Liver (tissue), 9 donors: ENCODE measurements around the gene FCRL5. TPM values are rescaled to one million over a fixed set of nuclear protein-coding genes. Genes with fewer than 3 reads are reported as not detected.

Source experiments
- DNase-seq: peaks from one replicate; pipeline ENCODE4 v3.0.0-alpha.2; 2017; ENCODE audit warnings: low spot score
- H3K27ac ChIP-seq, 2 donors: one replicate each; pipeline ENCODE4 v1.7.0; 2013; ENCODE audit warnings: inconsistent platforms in 2 of 2, low read length in 2 of 2, control low read depth in 1 of 2, low read depth in 1 of 2, mild to moderate bottlenecking in 1 of 2
- H3K27me3 ChIP-seq, 4 donors: one replicate each; pipeline versions ENCODE4 v1.6.1 to v1.7.0; 2013; ENCODE audit warnings: low read length in 3 of 4, inconsistent platforms in 1 of 4, mild to moderate bottlenecking in 1 of 4, moderate library complexity in 1 of 4; ENCODE audit not compliant: control insufficient read depth in 4 of 4, insufficient read depth in 4 of 4
- H3K36me3 ChIP-seq, 4 donors: one replicate each; pipeline versions ENCODE4 v1.6.1 to v1.7.0; 2013; ENCODE audit warnings: low read length in 3 of 4, mild to moderate bottlenecking in 3 of 4, low read depth in 1 of 4, moderate library complexity in 1 of 4; ENCODE audit not compliant: control insufficient read depth in 4 of 4, insufficient read depth in 3 of 4
- H3K4me1 ChIP-seq, 4 donors: one replicate each; pipeline versions ENCODE4 v1.6.1 to v1.7.0; 2013; ENCODE audit warnings: low read length in 3 of 4, mild to moderate bottlenecking in 3 of 4, moderate library complexity in 1 of 4; ENCODE audit not compliant: control insufficient read depth in 4 of 4, insufficient read depth in 4 of 4
- H3K4me3 ChIP-seq, 3 donors: one replicate each; pipeline versions ENCODE4 v1.6.1 to v1.7.0; 2013; ENCODE audit warnings: low read length in 3 of 3, control low read depth in 1 of 3, low read depth in 1 of 3, mild to moderate bottlenecking in 1 of 3
- H3K9ac ChIP-seq, 2 donors: one replicate each; pipeline ENCODE4 v1.7.0; 2013; ENCODE audit warnings: low read length in 2 of 2, mild to moderate bottlenecking in 2 of 2, moderate library complexity in 2 of 2, control low read depth in 1 of 2, low read depth in 1 of 2
- H3K9me3 ChIP-seq, 4 donors: one replicate each; pipeline versions ENCODE4 v1.6.1 to v1.7.0; 2013; ENCODE audit warnings: low read length in 3 of 4; ENCODE audit not compliant: control insufficient read depth in 4 of 4
- FOXA1 ChIP-seq: IDR thresholded peaks from 2 replicates; pipeline ENCODE4 v1.6.1; 2016; ENCODE audit warnings: antibody characterized with exemption
- FOXA2 ChIP-seq: IDR thresholded peaks from 2 replicates; pipeline ENCODE4 v1.6.1; 2016; ENCODE audit warnings: antibody characterized with exemption
- GABPA ChIP-seq, 2 donors: IDR thresholded peaks in 1 of 2; conservative IDR thresholded peaks in 1 of 2; 2 replicates each; pipeline ENCODE4 v1.6.1; 2016; ENCODE audit warnings: antibody characterized with exemption in 2 of 2, mild to moderate bottlenecking in 1 of 2, moderate library complexity in 1 of 2
- HNF4A ChIP-seq, 2 donors: conservative IDR thresholded peaks; 2 replicates each; pipeline ENCODE4 v1.6.1; 2016; ENCODE audit warnings: antibody characterized with exemption in 2 of 2, mild to moderate bottlenecking in 2 of 2
- HNF4G ChIP-seq: IDR thresholded peaks from 2 replicates; pipeline ENCODE4 v1.6.1; 2016; ENCODE audit warnings: antibody characterized with exemption
- JUND ChIP-seq, 2 donors: IDR thresholded peaks; 2 replicates each; pipeline ENCODE4 v1.6.1; 2016; ENCODE audit warnings: antibody characterized with exemption in 2 of 2
- NR2F2 ChIP-seq: IDR thresholded peaks from 2 replicates; pipeline ENCODE4 v1.6.1; 2016; ENCODE audit warnings: antibody characterized with exemption
- RAD21 ChIP-seq, 2 donors: IDR thresholded peaks; 2 replicates each; pipeline ENCODE4 v1.6.1; 2016; ENCODE audit warnings: antibody characterized with exemption in 2 of 2, mild to moderate bottlenecking in 2 of 2
- RXRA ChIP-seq, 2 donors: IDR thresholded peaks; 2 replicates each; pipeline ENCODE4 v1.6.1; 2017 to 2018; ENCODE audit warnings: antibody characterized with exemption in 2 of 2, mild to moderate bottlenecking in 1 of 2
- SP1 ChIP-seq: IDR thresholded peaks from 2 replicates; pipeline ENCODE4 v1.6.1; 2018; ENCODE audit warnings: antibody characterized with exemption, mild to moderate bottlenecking
- TAF1 ChIP-seq: conservative IDR thresholded peaks from 2 replicates; pipeline ENCODE4 v1.6.1; 2016; ENCODE audit warnings: antibody characterized with exemption, mild to moderate bottlenecking
- YY1 ChIP-seq: IDR thresholded peaks from 2 replicates; pipeline ENCODE4 v1.6.1; 2016; ENCODE audit warnings: antibody characterized with exemption, mild to moderate bottlenecking
- WGBS: extraction: QIAGEN DNeasy Blood & Tissue Kit; methylation state at CpG from one replicate; pipeline ENCODE4 v1.1.7; 2013; 5-methylcytosine and 5-hydroxymethylcytosine counted together
- polyA plus RNA-seq, 2 donors: library from polyadenylated mRNA; stranded (reverse) in 1 of 2; unstranded in 1 of 2; fragments of 200-250 nt in 1 of 2; fragments of >200 nt in 1 of 2; fragmentation: Nextera tagmentation in 1 of 2; extraction: Ambion mirVana in 1 of 2; gene quantifications; one replicate each; pipeline versions ENCODE4 v1.2.1 to v1.2.3, GENCODE V29; 2013 to 2015
- total RNA-seq, 2 donors: library from RNA; depleted of rRNA; stranded (reverse); fragments of >200 nt; gene quantifications; one replicate each; pipeline ENCODE4 v1.2.3, GENCODE V29; 2014
- TF ChIP-seq, protein P1 (sequence below): IDR thresholded peaks from 2 replicates; pipeline ENCODE4 v1.6.1; 2016; ENCODE audit warnings: antibody characterized with exemption
- TF ChIP-seq, protein P2 (sequence below): IDR thresholded peaks from 2 replicates; pipeline ENCODE4 v1.6.1; 2016; ENCODE audit warnings: antibody characterized with exemption
- TF ChIP-seq, protein P3 (sequence below): IDR thresholded peaks from 2 replicates; pipeline ENCODE4 v1.6.1; 2016; ENCODE audit warnings: antibody characterized with exemption, mild to moderate bottlenecking
- TF ChIP-seq, protein P4 (sequence below): IDR thresholded peaks from 2 replicates; pipeline ENCODE4 v1.6.1; 2016; ENCODE audit warnings: antibody characterized with exemption
- donor health status: healthy.
- donor health status: healthy.
- donor health status: healthy.
- donor health status: healthy.
- donor health status: healthy.

The FCRL5 gene
- total and polyA plus RNA-seq, 4 donors: 0.10 to 0.72 (median 0.52) TPM

DNA sequence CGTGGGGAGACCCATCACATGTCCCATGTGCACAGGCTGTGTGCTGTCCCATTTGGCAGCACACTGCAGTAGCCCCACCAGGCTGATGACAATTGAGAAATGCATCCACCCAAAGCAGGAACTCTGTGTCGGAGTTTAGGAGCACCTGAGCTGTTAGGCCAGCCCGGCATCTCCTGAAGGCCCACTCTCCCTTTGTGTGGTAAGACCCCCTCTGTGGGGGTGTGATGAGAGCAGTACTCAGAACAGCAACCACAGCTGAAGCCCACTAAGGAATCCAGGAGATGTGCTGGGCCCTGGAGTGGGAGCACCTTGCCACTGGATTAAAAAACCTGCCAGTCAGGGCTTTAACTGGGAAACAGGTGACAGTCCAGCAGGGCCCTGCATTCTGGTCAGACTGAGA, 37.2 kb downstream of the FCRL5 start:
- 97% methylated on average over 3 of the region's 3 CpGs for WGBS
- no peak for TF ChIP-seq JUND (IDR thresholded peaks at IDR 0.05)
- TF ChIP-seq NR2F2: no peak
- no peak for TF ChIP-seq FOXA1
- Histone ChIP-seq H3K36me3 (no peaks in the 10 kb centered on the region), H3K27ac (no peak overlapping the region), H3K4me3 (no peak overlapping the region), H3K27me3 (peaks cover 0 to under 1% (median 0%) of the 10 kb centered on the region in 4 donors), H3K9me3 (no peaks in the 10 kb centered on the region), H3K9ac (no peak overlapping the region), H3K4me1 (no peaks in the 10 kb centered on the region)
- DNase-seq: no peak

DNA sequence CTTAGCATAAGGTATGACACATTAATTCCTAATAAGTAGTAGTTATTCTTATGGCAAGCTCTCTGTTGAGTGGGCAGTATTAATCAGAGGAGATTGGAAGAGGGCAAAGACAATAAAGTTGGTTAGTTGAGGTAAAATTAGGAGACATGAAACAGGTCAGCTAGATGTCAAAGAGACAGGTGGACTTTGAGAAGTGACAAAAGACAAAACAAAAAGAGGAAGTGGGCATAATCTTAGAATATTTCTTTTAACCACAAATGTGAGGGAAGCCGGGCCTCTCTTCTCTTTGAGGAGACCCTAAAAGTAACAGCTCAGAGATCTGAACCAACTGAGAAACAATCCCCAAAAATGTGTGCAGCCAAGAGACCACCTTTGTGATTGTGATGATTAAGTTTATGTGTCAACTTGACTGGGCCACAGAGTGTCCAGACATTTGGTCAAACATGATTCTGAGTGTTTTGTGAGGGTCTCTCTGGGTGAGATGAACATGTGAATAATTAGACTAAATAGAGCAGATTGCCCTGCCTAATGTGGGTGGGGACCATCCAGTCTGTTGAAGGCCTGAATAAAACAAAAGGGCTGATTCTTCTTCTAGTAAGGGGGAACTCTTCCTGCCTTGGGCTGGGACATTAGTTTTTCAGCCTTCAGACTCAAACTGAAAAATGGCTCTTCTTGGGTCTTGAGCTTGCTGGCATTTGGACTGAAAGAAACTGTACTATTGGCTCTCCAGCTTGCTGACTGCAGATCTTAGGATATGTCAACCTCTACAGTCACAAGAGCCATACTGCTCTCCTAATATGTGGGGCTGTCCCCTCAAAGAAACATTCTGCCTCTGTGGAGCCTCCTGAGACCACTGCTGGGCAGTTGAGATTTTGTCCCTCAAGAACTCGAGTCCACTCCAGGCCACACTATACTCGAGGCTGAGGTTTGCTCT, 40.0 kb downstream of the FCRL5 start:
- TF ChIP-seq, protein P1, sequence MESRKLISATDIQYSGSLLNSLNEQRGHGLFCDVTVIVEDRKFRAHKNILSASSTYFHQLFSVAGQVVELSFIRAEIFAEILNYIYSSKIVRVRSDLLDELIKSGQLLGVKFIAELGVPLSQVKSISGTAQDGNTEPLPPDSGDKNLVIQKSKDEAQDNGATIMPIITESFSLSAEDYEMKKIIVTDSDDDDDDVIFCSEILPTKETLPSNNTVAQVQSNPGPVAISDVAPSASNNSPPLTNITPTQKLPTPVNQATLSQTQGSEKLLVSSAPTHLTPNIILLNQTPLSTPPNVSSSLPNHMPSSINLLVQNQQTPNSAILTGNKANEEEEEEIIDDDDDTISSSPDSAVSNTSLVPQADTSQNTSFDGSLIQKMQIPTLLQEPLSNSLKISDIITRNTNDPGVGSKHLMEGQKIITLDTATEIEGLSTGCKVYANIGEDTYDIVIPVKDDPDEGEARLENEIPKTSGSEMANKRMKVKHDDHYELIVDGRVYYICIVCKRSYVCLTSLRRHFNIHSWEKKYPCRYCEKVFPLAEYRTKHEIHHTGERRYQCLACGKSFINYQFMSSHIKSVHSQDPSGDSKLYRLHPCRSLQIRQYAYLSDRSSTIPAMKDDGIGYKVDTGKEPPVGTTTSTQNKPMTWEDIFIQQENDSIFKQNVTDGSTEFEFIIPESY: no peak
- TF ChIP-seq RAD21 (IDR thresholded peaks at IDR 0.05): no peak
- no peak for TF ChIP-seq YY1
- TF ChIP-seq, protein P2, sequence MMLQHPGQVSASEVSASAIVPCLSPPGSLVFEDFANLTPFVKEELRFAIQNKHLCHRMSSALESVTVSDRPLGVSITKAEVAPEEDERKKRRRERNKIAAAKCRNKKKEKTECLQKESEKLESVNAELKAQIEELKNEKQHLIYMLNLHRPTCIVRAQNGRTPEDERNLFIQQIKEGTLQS: no peak
- no peak for TF ChIP-seq SP1
- no peak for TF ChIP-seq GABPA (IDR thresholded peaks at IDR 0.05 in 1 of 2, conservative IDR thresholded peaks at IDR 0.05 in 1 of 2)
- 83% methylated on average over 3 of the region's 3 CpGs for WGBS

DNA sequence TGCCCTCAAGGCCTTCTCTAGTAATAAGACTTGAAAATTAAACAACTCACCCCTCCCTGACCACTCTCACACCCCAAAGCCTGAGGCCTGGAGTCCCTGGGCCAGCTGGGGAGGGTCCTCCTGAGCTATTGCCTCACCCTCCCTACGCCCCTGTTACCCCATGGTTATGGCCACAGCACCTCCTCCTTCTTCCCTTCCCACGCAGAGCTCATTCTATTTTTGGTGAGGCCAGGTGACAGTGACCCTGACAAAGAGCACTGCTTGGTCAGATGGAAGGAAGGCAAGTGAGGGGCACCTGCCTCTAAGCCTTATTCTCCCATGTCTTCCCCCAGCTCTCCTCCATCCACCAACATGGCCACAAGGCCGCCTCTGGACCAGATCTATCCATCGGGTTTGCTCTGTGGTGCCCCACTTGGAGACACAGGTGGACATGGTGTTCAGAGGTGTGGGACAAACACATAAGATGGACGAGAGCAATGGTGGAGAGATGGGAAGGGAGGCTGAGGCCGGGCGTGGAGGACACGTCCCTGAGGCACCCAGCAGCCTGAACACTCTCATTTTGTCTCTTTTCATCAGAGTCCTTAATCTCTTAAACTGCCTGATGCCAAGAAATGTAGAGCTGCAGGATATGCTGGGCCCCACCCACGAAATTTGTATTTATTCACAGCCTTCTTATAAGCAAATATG, 42.6 kb downstream of the FCRL5 start:
- no peak for TF ChIP-seq HNF4G
- no peak for TF ChIP-seq FOXA1
- TF ChIP-seq, protein P3, sequence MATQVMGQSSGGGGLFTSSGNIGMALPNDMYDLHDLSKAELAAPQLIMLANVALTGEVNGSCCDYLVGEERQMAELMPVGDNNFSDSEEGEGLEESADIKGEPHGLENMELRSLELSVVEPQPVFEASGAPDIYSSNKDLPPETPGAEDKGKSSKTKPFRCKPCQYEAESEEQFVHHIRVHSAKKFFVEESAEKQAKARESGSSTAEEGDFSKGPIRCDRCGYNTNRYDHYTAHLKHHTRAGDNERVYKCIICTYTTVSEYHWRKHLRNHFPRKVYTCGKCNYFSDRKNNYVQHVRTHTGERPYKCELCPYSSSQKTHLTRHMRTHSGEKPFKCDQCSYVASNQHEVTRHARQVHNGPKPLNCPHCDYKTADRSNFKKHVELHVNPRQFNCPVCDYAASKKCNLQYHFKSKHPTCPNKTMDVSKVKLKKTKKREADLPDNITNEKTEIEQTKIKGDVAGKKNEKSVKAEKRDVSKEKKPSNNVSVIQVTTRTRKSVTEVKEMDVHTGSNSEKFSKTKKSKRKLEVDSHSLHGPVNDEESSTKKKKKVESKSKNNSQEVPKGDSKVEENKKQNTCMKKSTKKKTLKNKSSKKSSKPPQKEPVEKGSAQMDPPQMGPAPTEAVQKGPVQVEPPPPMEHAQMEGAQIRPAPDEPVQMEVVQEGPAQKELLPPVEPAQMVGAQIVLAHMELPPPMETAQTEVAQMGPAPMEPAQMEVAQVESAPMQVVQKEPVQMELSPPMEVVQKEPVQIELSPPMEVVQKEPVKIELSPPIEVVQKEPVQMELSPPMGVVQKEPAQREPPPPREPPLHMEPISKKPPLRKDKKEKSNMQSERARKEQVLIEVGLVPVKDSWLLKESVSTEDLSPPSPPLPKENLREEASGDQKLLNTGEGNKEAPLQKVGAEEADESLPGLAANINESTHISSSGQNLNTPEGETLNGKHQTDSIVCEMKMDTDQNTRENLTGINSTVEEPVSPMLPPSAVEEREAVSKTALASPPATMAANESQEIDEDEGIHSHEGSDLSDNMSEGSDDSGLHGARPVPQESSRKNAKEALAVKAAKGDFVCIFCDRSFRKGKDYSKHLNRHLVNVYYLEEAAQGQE: no peak
- no peak for TF ChIP-seq TAF1
- TF ChIP-seq, protein P4, sequence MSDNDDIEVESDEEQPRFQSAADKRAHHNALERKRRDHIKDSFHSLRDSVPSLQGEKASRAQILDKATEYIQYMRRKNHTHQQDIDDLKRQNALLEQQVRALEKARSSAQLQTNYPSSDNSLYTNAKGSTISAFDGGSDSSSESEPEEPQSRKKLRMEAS: no peak
- no peak for TF ChIP-seq SP1
- TF ChIP-seq, protein P1: no peak
- no peak for TF ChIP-seq FOXA2
- TF ChIP-seq RAD21 (IDR thresholded peaks at IDR 0.05): no peak
- TF ChIP-seq, protein P2: no peak
- no peak for TF ChIP-seq RXRA (IDR thresholded peaks at IDR 0.05)
- no peak for TF ChIP-seq YY1
- TF ChIP-seq HNF4A (conservative IDR thresholded peaks at IDR 0.05): no peak
- no peaks in the 10 kb centered on the region for H3K27me3 ChIP-seq
- DNase-seq: no peak
- no peak overlapping the region for H3K27ac ChIP-seq
- H3K4me1 ChIP-seq: no peaks in the 10 kb centered on the region
- no peaks in the 10 kb centered on the region for H3K36me3 ChIP-seq
- 86% methylated on average over 9 of the region's 9 CpGs for WGBS
- H3K4me3 ChIP-seq: no peak overlapping the region
- H3K9ac ChIP-seq: no peak overlapping the region
- no peaks in the 10 kb centered on the region for H3K9me3 ChIP-seq

More for the DNA sequence above, 40.0 kb downstream of the FCRL5 start:
- H3K27ac ChIP-seq: no peak overlapping the region
- H3K9ac ChIP-seq: no peak overlapping the region
- H3K9me3 ChIP-seq: no peaks in the 10 kb centered on the region
- H3K36me3 ChIP-seq: no peaks in the 10 kb centered on the region
- no peak overlapping the region for H3K4me3 ChIP-seq
- no peak for DNase-seq
- H3K27me3 ChIP-seq: no peaks in the 10 kb centered on the region
- H3K4me1 ChIP-seq: no peaks in the 10 kb centered on the region
